H7 (cell line): ENCODE data around the gene LY6G6C. TPM values are rescaled to one million over a fixed set of nuclear protein-coding genes. Genes with fewer than 3 reads are reported as not detected.

Source experiments
- DNase-seq: peaks from one replicate; pipeline ENCODE4 v3.0.0; 2012
- H3K27me3 ChIP-seq: 2 replicates; pipeline ENCODE4 v1.6.0; 2011; ENCODE audit warnings: mild to moderate bottlenecking, low read length; ENCODE audit not compliant: control insufficient read depth, insufficient read depth
- H3K36me3 ChIP-seq: replicated peaks from 2 replicates; pipeline ENCODE4 v1.5.1; 2011; ENCODE audit warnings: low read length; ENCODE audit not compliant: control insufficient read depth, insufficient read depth
- H3K4me3 ChIP-seq: 2 replicates; pipeline ENCODE4 v1.5.1; 2011; ENCODE audit warnings: low read depth, mild to moderate bottlenecking, control low read depth, low read length, moderate library complexity; ENCODE audit not compliant: insufficient read depth
- total RNA-seq: library from RNA; depleted of rRNA; stranded (reverse); fragments of >200 nt; shearing (Covaris generic); gene quantifications from 2 replicates; pipeline ENCODE4 v1.2.3, GENCODE V29; 2014

The LY6G6C gene
- total RNA-seq, 1 experiment from 2014 or later: not detected

GRCh38 chr6:31691078-31691463 is 30.5 kb downstream of the LY6G6C start:
- DNase-seq: no peak
- Histone ChIP-seq H3K27me3 (no peaks in the 10 kb centered on the region), H3K36me3 (peaks cover 18% of the 10 kb centered on the region), H3K4me3 (no peak overlapping the region)

DNA sequence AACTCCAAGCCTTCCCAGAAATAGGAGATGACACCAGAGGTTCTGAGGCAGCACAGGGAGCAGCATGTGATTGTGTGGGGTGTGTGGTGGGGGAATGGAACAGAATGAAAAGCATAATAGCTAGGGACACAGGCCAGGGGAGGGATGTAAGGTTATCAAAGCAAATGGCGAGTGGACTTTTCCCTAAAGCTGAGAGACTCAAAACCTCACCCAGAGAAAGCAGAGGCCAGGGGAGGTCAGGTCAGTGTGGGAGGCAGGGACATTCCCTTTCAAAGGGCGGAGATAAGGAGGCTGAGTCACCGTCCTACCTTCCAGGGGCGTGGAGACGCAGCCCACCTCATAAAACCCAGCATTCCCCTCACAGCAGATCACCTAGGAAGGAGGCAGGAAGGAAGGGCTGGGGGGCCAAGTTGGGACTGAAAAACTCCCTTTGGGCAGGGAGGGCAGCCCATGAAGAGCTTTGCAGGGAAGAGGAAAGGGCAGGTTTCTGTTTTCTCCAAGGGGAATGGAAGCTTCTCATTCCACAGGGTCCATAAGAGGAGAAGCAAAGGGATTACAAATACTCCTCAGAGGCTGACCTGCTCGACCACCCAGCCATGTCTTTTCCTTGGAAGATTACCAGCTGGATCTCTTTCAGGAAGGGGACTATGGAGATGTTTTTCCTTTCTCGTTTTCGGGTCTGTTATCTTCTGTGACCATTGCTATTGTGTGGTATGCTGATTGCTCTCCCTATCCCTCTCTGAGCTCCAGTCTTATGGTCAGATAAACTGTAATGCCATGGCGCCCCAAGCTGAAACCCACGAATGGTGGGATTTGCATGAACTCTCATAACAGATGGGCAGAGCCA is 31.1 kb downstream of the LY6G6C start:
- Histone ChIP-seq H3K27me3 (no peaks in the 10 kb centered on the region), H3K4me3 (no peak overlapping the region), H3K36me3 (peaks cover 18% of the 10 kb centered on the region)
- no peak for DNase-seq

DNA sequence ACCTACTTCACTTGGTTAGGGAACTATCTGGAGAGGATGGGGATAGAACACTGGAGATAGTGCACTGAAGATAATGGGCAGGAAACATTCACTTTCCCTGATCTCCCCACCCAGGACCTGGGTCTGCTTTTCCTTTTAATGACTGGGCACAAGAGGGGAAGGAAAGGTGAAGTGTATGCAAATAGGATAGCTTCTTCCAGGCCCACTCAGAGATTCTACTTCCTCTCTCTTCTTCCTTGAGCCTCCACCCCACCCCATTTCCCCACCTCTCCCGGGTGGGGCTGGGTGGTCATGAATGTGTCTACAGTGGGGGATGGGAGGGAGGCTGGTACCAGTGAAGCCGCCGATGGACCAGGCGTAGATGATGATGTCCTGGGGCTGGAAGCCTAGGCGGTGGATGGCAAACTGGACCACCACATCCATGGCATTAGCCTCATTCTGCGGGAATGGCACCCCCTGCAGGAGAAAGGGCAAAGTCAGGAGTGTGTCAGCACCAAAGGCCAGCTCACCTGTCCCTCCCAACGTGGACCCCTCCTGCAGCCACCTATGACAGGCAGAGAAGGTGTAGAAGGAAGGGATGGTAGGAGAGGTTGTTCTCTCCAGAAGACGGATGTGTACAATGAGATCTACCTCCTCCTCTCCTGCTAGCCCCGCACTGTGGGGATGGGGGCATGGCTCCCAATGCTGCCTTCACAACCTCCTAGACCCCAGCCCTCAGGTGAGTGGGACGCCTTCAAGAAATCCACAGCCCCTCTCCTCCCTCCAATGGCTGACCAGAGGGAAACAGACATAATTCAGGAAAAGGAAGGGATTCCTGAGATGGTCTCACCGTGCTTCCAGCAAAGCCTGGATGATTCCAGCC is 32.1 kb downstream of the LY6G6C start:
- Histone ChIP-seq H3K4me3 (no peak overlapping the region), H3K27me3 (no peaks in the 10 kb centered on the region), H3K36me3 (peaks cover 15% of the 10 kb centered on the region)
- peak; percentile 81 for DNase-seq

GRCh38 chr6:31687860-31688693 is 33.5 kb downstream of the LY6G6C start:
- DNase-seq: peak; percentile 55
- no peak overlapping the region for H3K4me3 ChIP-seq
- no peaks in the 10 kb centered on the region for H3K27me3 ChIP-seq
- H3K36me3 ChIP-seq: peaks cover 13% of the 10 kb centered on the region

- H3K27me3 ChIP-seq: peaks cover 2% of the 10 kb centered on the region; the same call in 1 of the 2 replicates
- no peak overlapping the region for H3K4me3 ChIP-seq
- no peak for DNase-seq
- H3K36me3 ChIP-seq: peaks cover 11% of the 10 kb centered on the region
These were observed 34.2 kb downstream of the LY6G6C start for GRCh38 chr6:31687321-31687720.

DNA sequence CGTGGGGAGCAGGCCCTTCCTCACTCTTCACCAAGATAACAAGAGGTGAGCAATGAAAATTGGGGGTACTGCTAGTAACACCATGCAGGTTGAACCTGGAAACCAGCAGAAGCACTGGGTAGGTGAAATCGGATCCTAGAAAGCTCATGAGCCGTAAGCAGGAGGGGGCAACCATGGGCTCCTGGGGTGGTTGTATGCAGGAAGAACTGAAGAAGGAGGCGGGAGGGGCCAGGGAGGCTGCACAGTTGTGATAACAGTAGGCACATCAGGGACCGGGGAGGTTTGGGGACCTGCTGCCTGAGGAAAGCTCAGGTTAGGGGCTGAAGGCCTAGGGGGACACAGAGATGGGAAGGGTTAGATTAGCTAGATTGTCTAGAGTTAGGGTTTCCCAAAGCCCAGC is 35.1 kb downstream of the LY6G6C start:
- Histone ChIP-seq H3K4me3 (no peak overlapping the region), H3K27me3 (peaks cover 10% of the 10 kb centered on the region), H3K36me3 (peaks cover 11% of the 10 kb centered on the region)
- DNase-seq: no peak

GRCh38 chr6:31683591-31683990 is 38.0 kb downstream of the LY6G6C start:
- H3K4me3 ChIP-seq: peak overlapping the region; percentile 47; the same call in 1 of the 2 replicates
- H3K36me3 ChIP-seq: peaks cover 3% of the 10 kb centered on the region
- peaks cover 17% of the 10 kb centered on the region for H3K27me3 ChIP-seq
- DNase-seq: no peak

DNA sequence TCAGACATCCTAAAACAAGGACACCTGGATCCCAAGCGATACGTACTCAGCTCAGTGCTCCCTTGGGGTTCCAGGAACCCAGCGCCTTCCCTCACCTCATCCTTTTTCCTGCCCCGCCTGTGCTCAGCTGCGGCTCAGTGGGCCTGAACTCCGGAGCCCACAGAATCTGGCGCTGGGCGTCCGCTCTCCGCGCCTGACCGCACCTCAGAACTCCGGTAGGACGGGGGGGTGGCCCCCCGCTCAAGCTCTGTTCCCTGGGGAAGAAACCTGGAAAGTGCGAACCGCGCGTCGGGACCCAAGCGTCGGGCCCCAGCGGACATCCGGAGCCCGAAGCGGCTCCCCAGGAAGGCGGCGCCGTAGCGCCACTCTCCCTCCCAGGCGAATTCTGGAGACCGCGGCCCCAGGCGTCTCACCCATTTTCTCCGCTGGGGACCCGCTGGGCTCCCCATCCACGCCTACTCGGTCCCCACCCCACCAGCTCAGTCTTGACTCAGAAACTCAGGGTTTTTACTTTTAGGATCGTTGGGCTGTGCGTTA is 40.3 kb downstream of the LY6G6C start:
- H3K27me3 ChIP-seq: peaks cover 17% of the 10 kb centered on the region
- peak; percentile 86 for DNase-seq
- peak overlapping the region; percentile 38 for H3K4me3 ChIP-seq
- no peaks in the 10 kb centered on the region; the same call in 1 of the 2 replicates for H3K36me3 ChIP-seq

GRCh38 chr6:31680226-31681134 is 41.1 kb downstream of the LY6G6C start, which contains the start of gene LY6G5C:
Gene LY6G5C (minus strand): TSS chr6:31681067. CDS start chr6:31680373, 694 bp downstream.
- DNase-seq: peak; percentile 81
- Histone ChIP-seq H3K4me3 (peak within 1 kb of the TSS; percentile 38), H3K27me3 (peaks cover 17% of the 10 kb centered on the region), H3K36me3 (no peaks in the 10 kb centered on the region)

GRCh38 chr6:31677955-31678354 is 43.6 kb downstream of the LY6G6C start:
- Histone ChIP-seq H3K27me3 (peaks cover 17% of the 10 kb centered on the region), H3K36me3 (no peaks in the 10 kb centered on the region), H3K4me3 (no peak overlapping the region)
- DNase-seq: no peak

GRCh38 chr6:31676904-31677303 is 44.6 kb downstream of the LY6G6C start:
- Histone ChIP-seq H3K27me3 (peaks cover 11% of the 10 kb centered on the region), H3K36me3 (peaks cover 4% of the 10 kb centered on the region), H3K4me3 (no peak overlapping the region)
- no peak for DNase-seq

DNA sequence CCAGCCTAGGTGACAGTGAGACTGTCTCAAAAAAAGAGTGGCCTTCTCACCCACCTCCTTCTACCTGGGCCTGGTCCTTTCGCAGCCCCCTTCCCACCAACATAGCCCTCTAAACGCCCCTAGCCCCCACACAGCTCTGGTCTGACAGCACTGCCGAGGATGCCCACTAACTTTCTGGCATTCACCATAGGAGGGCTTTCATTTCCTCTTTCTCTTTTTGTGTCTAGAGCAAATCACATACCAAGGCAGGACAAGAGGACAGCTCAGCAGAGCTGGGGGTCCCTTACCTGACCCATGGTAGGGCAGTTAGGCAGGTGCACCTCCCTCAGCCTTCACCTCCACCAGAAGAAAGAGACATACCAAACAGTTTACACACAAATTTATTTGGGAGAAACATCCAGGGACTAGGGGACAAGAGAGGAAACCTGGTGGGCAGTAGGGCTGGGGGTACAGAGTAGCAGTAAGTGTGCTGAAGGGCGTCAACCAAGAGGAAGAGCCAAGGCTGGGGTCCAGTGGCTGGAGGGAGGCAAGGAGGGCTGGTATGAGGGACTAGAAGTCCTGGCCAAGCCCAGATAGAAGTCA is 45.1 kb downstream of the LY6G6C start:
- H3K4me3 ChIP-seq: no peak overlapping the region
- no peak for DNase-seq
- peaks cover 8% of the 10 kb centered on the region for H3K36me3 ChIP-seq
- H3K27me3 ChIP-seq: peaks cover 6% of the 10 kb centered on the region

DNA sequence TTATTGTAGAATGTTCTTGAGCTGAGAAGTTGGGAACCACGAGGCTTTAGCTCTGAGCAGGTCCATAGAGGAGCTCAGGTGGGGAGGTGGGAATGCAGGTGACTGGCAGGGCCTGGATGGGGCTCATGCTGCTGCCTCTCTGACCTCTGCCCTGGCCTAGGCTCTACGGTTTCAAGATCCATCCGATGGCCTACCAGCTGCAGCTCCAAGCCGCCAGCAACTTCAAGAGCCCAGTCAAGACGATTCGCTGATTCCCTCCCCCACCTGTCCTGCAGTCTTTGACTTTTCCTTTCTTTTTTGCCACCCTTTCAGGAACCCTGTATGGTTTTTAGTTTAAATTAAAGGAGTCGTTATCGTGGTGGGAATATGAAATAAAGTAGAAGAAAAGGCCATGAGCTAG is 51.9 kb downstream of the LY6G6C start, which contains the start of gene LY6G5B:
TSS of gene LY6G5B (plus strand) at position 301 of the 400 bp plus-strand sequence. CDS start 975 bp downstream, outside the sequence.
- no peak within 1 kb of the TSS for H3K4me3 ChIP-seq
- no peak for DNase-seq
- peaks cover 43% of the 10 kb centered on the region for H3K36me3 ChIP-seq
- H3K27me3 ChIP-seq: no peaks in the 10 kb centered on the region
